H1 (cell line): ENCODE data around the gene TP53I11. TPM values are rescaled to one million over a fixed set of nuclear protein-coding genes. Genes with fewer than 3 reads are reported as not detected.

Source experiments
- CTCF ChIA-PET: fragments of 300-600 bp; sonication (Branson Sonifier 250); formaldehyde crosslinking; loops from one replicate; lab custom pipeline; 2021; ENCODE audit not compliant: partially characterized antibody; lab: Charles Lee
- POLR2A ChIA-PET: fragments of 300-600 bp; sonication (Branson Sonifier 250); formaldehyde crosslinking; loops from one replicate; lab custom pipeline; 2021; ENCODE audit warnings: inconsistent platforms; ENCODE audit not compliant: partially characterized antibody; lab: Charles Lee
- DNase-seq, 2 experiments: peaks; one replicate each; pipeline versions ENCODE4 v3.0.0 to v3.0.0-alpha.2; 2010 to 2022; ENCODE audit warnings: low spot score in 2 of 2, low read depth in 1 of 2, mixed read lengths in 1 of 2
- FAIRE-seq: peaks from 2 replicates; lab custom pipeline; 2011; peaks lifted over from hg19 to GRCh38; lab: Jason Lieb, UNC
- H2AFZ ChIP-seq: 2 replicates; pipeline ENCODE4 v1.8.1; 2012; ENCODE audit warnings: low read length, inconsistent platforms
- H2AK5ac ChIP-seq: 2 replicates; pipeline ENCODE4 v1.6.1; 2013; ENCODE audit warnings: low read depth, low read length
- H2BK120ac ChIP-seq: replicated peaks from 2 replicates; pipeline ENCODE3; 2013; ENCODE audit warnings: low read depth, low read length, inconsistent platforms
- H2BK12ac ChIP-seq: 2 replicates; pipeline ENCODE4 v1.6.1; 2013; ENCODE audit warnings: low read depth, low read length
- H2BK15ac ChIP-seq: 2 replicates; pipeline ENCODE4 v1.6.1; 2013; ENCODE audit warnings: low read length
- H2BK20ac ChIP-seq: 2 replicates; pipeline ENCODE4 v1.6.1; 2013; ENCODE audit warnings: low read length
- H2BK5ac ChIP-seq: 2 replicates; pipeline ENCODE4 v1.6.1; 2013; ENCODE audit warnings: low read depth, low read length
- H3K14ac ChIP-seq: 2 replicates; pipeline ENCODE4 v1.6.1; 2013; ENCODE audit warnings: inconsistent platforms; ENCODE audit not compliant: insufficient read length
- H3K18ac ChIP-seq: 2 replicates; pipeline ENCODE4 v1.6.1; 2013; ENCODE audit warnings: low read length; ENCODE audit errors: extremely low read depth
- H3K23ac ChIP-seq: 2 replicates; pipeline ENCODE4 v1.6.1; 2013; ENCODE audit warnings: inconsistent platforms; ENCODE audit not compliant: insufficient read length
- H3K23me2 ChIP-seq: 2 replicates; pipeline ENCODE4 v1.6.1; 2013; ENCODE audit warnings: low read depth, low read length
- H3K27ac ChIP-seq: 2 replicates; pipeline ENCODE4 v1.6.1; 2011; ENCODE audit warnings: low read depth, low read length, inconsistent platforms
- H3K27me3 ChIP-seq, 4 experiments: replicated peaks in 1 of 4; 1 replicate in 1 of 4; 2 replicates in 3 of 4; pipeline versions ENCODE4 v1.6.1 to v1.8.1; 2011 to 2013; ENCODE audit warnings: low read length in 3 of 4, mild to moderate bottlenecking in 3 of 4, inconsistent platforms in 2 of 4, mixed read lengths in 2 of 4, moderate library complexity in 1 of 4; ENCODE audit not compliant: control insufficient read depth in 3 of 4, insufficient read depth in 3 of 4; ENCODE audit errors: extremely low read depth in 1 of 4
- H3K36me3 ChIP-seq, 4 experiments: 2 replicates each; pipeline versions ENCODE4 v1.6.1 to v1.8.1; 2011 to 2013; ENCODE audit warnings: mild to moderate bottlenecking in 4 of 4, low read length in 3 of 4, moderate library complexity in 2 of 4, control low read depth in 1 of 4, inconsistent platforms in 1 of 4; ENCODE audit not compliant: insufficient read depth in 4 of 4, control insufficient read depth in 2 of 4
- H3K4ac ChIP-seq: replicated peaks from 2 replicates; pipeline ENCODE3; 2013; ENCODE audit warnings: low read length, low read depth, mixed read lengths, inconsistent platforms; ENCODE audit not compliant: insufficient read length
- H3K4me1 ChIP-seq, 4 experiments: replicated peaks in 1 of 4; 1 replicate in 1 of 4; 2 replicates in 3 of 4; pipeline versions ENCODE4 v1.6.1 to v1.8.1; 2011 to 2013; ENCODE audit warnings: low read length in 3 of 4, inconsistent platforms in 2 of 4, mixed read lengths in 1 of 4; ENCODE audit not compliant: insufficient read depth in 4 of 4, control insufficient read depth in 3 of 4
- H3K4me2 ChIP-seq, 2 experiments: 2 replicates each; pipeline versions ENCODE4 v1.6.1 to v1.8.1; 2011 to 2013; ENCODE audit warnings: low read depth in 2 of 2, low read length in 2 of 2, control low read depth in 1 of 2, inconsistent platforms in 1 of 2, mild to moderate bottlenecking in 1 of 2; ENCODE audit not compliant: insufficient read depth in 1 of 2
- H3K4me3 ChIP-seq, 4 experiments: fragments of 200-600, 300-600 bp in 1 of 4; sonication (generic), shearing (Covaris generic), sonication (Bioruptor Twin) in 1 of 4; 2 replicates each; pipeline versions ENCODE4 v1.5.1 to v1.8.1; 2011 to 2016; ENCODE audit warnings: low read length in 4 of 4, low read depth in 3 of 4, control low read depth in 2 of 4, inconsistent platforms in 2 of 4, mild to moderate bottlenecking in 2 of 4, mixed read lengths in 1 of 4, moderate library complexity in 1 of 4; ENCODE audit not compliant: insufficient read depth in 2 of 4; ENCODE audit errors: extremely low read depth in 1 of 4
- H3K56ac ChIP-seq: replicated peaks from 2 replicates; pipeline ENCODE3; 2013; ENCODE audit warnings: low read depth, mild to moderate bottlenecking, mixed read lengths, low read length, inconsistent platforms; ENCODE audit not compliant: insufficient read length
- H3K79me1 ChIP-seq: 2 replicates; pipeline ENCODE4 v1.6.1; 2013; ENCODE audit warnings: low read depth, low read length, control low read depth
- H3K79me2 ChIP-seq, 2 experiments: 2 replicates each; pipeline versions ENCODE4 v1.6.1 to v1.8.1; 2012 to 2013; ENCODE audit warnings: low read length in 2 of 2, mild to moderate bottlenecking in 2 of 2, inconsistent platforms in 1 of 2; ENCODE audit not compliant: insufficient read depth in 2 of 2, control insufficient read depth in 1 of 2
- H3K9ac ChIP-seq, 4 experiments: replicated peaks in 1 of 4; 1 replicate in 1 of 4; 2 replicates in 3 of 4; pipeline versions ENCODE4 v1.6.1 to v1.8.1; 2011 to 2013; ENCODE audit warnings: low read depth in 3 of 4, low read length in 3 of 4, control low read depth in 2 of 4, mild to moderate bottlenecking in 2 of 4, moderate library complexity in 2 of 4, inconsistent platforms in 1 of 4; ENCODE audit errors: extremely low read depth in 1 of 4
- H3K9me3 ChIP-seq, 2 experiments: 2 replicates each; pipeline versions ENCODE4 v1.6.1 to v1.8.1; 2012 to 2013; ENCODE audit warnings: mild to moderate bottlenecking in 2 of 2, moderate library complexity in 2 of 2, control low read depth in 1 of 2, inconsistent platforms in 1 of 2, low read depth in 1 of 2, low read length in 1 of 2, mixed read lengths in 1 of 2; ENCODE audit not compliant: insufficient read depth in 2 of 2
- H4K20me1 ChIP-seq, 2 experiments: replicated peaks in 1 of 2; 2 replicates each; pipeline versions ENCODE3 to v1.8.1; 2011 to 2013; ENCODE audit warnings: inconsistent platforms in 2 of 2, low read length in 2 of 2, mild to moderate bottlenecking in 1 of 2; ENCODE audit not compliant: insufficient read depth in 2 of 2, control insufficient read depth in 1 of 2
- H4K5ac ChIP-seq: 2 replicates; pipeline ENCODE4 v1.6.1; 2013; ENCODE audit warnings: low read length, low read depth, mixed read lengths, inconsistent platforms; ENCODE audit not compliant: insufficient read length
- H4K8ac ChIP-seq: 2 replicates; pipeline ENCODE4 v1.8.0; 2013; ENCODE audit warnings: mild to moderate bottlenecking, moderate library complexity, low read length, inconsistent platforms; ENCODE audit not compliant: insufficient read depth; ENCODE audit errors: extremely low read depth
- H4K91ac ChIP-seq: replicated peaks from 2 replicates; pipeline ENCODE3; 2013; ENCODE audit warnings: low read length, mixed read lengths, inconsistent platforms; ENCODE audit not compliant: insufficient read length
- CHD2 ChIP-seq: IDR thresholded peaks from 2 replicates; pipeline ENCODE4 v1.6.1; 2012; ENCODE audit warnings: low read length, improper control_type of control experiment
- E2F6 ChIP-seq: IDR thresholded peaks from 2 replicates; pipeline ENCODE4 v1.6.1; 2012; ENCODE audit warnings: inconsistent platforms
- EP300 ChIP-seq, 2 experiments: IDR thresholded peaks; 1 replicate in 1 of 2; 2 replicates in 1 of 2; pipeline ENCODE4 v1.6.1; 2011 to 2012; ENCODE audit warnings: low read depth in 2 of 2, low read length in 2 of 2, mild to moderate bottlenecking in 2 of 2, borderline replicate concordance in 1 of 2, inconsistent platforms in 1 of 2, moderate library complexity in 1 of 2
- GABPA ChIP-seq: IDR thresholded peaks from 2 replicates; pipeline ENCODE4 v1.6.1; 2011; ENCODE audit warnings: mild to moderate bottlenecking, low read length, moderate library complexity, borderline replicate concordance; ENCODE audit not compliant: insufficient read depth
- HDAC6 ChIP-seq: IDR thresholded peaks from one replicate; pipeline ENCODE4 v1.7.1; 2012; ENCODE audit warnings: low read depth, mild to moderate bottlenecking, inconsistent platforms, low read length, moderate library complexity
- RBBP5 ChIP-seq: IDR thresholded peaks from 2 replicates; pipeline ENCODE4 v1.7.1; 2012; ENCODE audit warnings: low read depth, mild to moderate bottlenecking, inconsistent platforms, low read length, moderate library complexity, borderline replicate concordance
- RXRA ChIP-seq: IDR thresholded peaks from 2 replicates; pipeline ENCODE4 v1.6.1; 2011; ENCODE audit warnings: low read depth, mild to moderate bottlenecking, low read length, moderate library complexity; ENCODE audit not compliant: insufficient read depth
- TAF1 ChIP-seq: IDR thresholded peaks from 2 replicates; pipeline ENCODE4 v1.6.1; 2011; ENCODE audit warnings: mild to moderate bottlenecking, low read depth, low read length
- WGBS, 2 experiments: shearing (Covaris generic) in 1 of 2; methylation state at CpG; one replicate each; pipeline versions ENCODE4 v1.1.6 to v1.1.7; 2013 to 2015; ENCODE audit warnings: low lambda C conversion rate in 2 of 2, mixed read lengths in 2 of 2, inconsistent platforms in 1 of 2, low coverage in 1 of 2, missing lambda C conversion rate in 1 of 2; ENCODE audit not compliant: insufficient replicate concordance in 2 of 2, insufficient coverage in 1 of 2, insufficient read length in 1 of 2; ENCODE audit errors: extremely low coverage in 1 of 2, missing lambda C conversion rate in 1 of 2; 5-methylcytosine and 5-hydroxymethylcytosine counted together
- polyA plus RNA-seq, 7 experiments: library from polyadenylated mRNA; depleted of rRNA in 3 of 7; stranded (reverse) in 5 of 7; unstranded in 2 of 7; fragments of >200 nt in 5 of 7; fragments of 200-250 nt in 2 of 7; gene quantifications; 1 replicate in 5 of 7; 2 replicates in 1 of 7; 4 replicates in 1 of 7; pipeline versions ENCODE4 v1.2.1 to v1.2.3, GENCODE V29; 2011 to 2013; ENCODE audit warnings: missing spikeins in 2 of 7, mixed read lengths in 2 of 7
- total RNA-seq: library from RNA; stranded (reverse); fragmentation: NEBNext Ultra II Directional; extraction: Animal tissue kit (Norgen Biotek cat#: 25700); gene quantifications from 2 replicates; pipeline ENCODE4 v1.2.1, GENCODE V29; 2021

The TP53I11 gene
- total and polyA plus RNA-seq, 2 of the 8 experiments (the other 6 are each of a cell fraction or from before 2014, with no cell fraction given): 34.0 to 46.3 TPM

GRCh38 chr11:44942029-44942955, 8.4 kb downstream of the TP53I11 start:
- peak overlapping the region; percentile 73 for H3K23ac ChIP-seq
- H3K4me1 ChIP-seq: peaks cover 4 to 49% (median 38%) of the 10 kb centered on the region in 4 experiments
- peak overlapping the region; percentile 98 for H2BK15ac ChIP-seq
- peaks cover 13% of the 10 kb centered on the region for H3K79me1 ChIP-seq
- no peak overlapping the region for H3K14ac ChIP-seq
- FAIRE-seq: no peak
- peak overlapping the region; percentile 62 for H4K8ac ChIP-seq
- peak overlapping the region; percentile 98 for H2AK5ac ChIP-seq
- DNase-seq: no peak
- peak overlapping the region; percentile 89 for H2BK12ac ChIP-seq
- ChIA-PET POLR2A (interaction anchor here (1.3 to 2.4 kb wide), 2 partner anchors 10 to 13 kb away, joined by 4 to 8 read pairs; no protein-coding TSS in a partner anchor), CTCF (interaction anchor here (0.6 to 24.5 kb wide), 8 partner anchors 8 to 265 kb away, joined by 3 to 1347 read pairs (median 88); no protein-coding TSS in a partner anchor)
- peak overlapping the region; percentile 75 for H3K4ac ChIP-seq
- peak overlapping the region; percentile 13 for H4K5ac ChIP-seq
- peaks cover 0 to 18% (median 2%) of the 10 kb centered on the region in 4 experiments; a peak in 4 of 8 replicates for H3K36me3 ChIP-seq
- H3K23me2 ChIP-seq: peaks cover 6% of the 10 kb centered on the region; the same call in 1 of the 2 replicates
- no peak overlapping the region for H2AFZ ChIP-seq
- H2BK20ac ChIP-seq: peak overlapping the region; percentile 95
- WGBS, 2 experiments: 88% methylated on average over 10 of the region's 10 CpGs; no CpG with 5 or more reads in 1 of the 2 experiments
- H3K56ac ChIP-seq: peak overlapping the region; percentile 99
- H3K4me2 ChIP-seq: no peak overlapping the region
- peak overlapping the region; percentile 57 for H2BK5ac ChIP-seq
- H3K27ac ChIP-seq: no peak overlapping the region
- peak overlapping the region; percentile 25; the same call in 1 of the 2 replicates for H3K18ac ChIP-seq
- no peak overlapping the region for H3K4me3 ChIP-seq
- no peak overlapping the region for H3K9ac ChIP-seq
- H4K20me1 ChIP-seq: peaks cover 2 to 10% of the 10 kb centered on the region in 2 experiments
- H4K91ac ChIP-seq: peak overlapping the region; percentile 87
- peak overlapping the region; percentile 33 for H2BK120ac ChIP-seq
- no peaks in the 10 kb centered on the region for H3K9me3 ChIP-seq
- H3K27me3 ChIP-seq: no peaks in the 10 kb centered on the region
- H3K79me2 ChIP-seq: peaks cover 0 to 19% of the 10 kb centered on the region in 2 experiments; a peak in 3 of 4 replicates
- TF ChIP-seq EP300 (IDR thresholded peaks at IDR 0.05; ENCODE audit: borderline replicate concordance in 1 of 2, low read depth in 2 of 2, low read length in 2 of 2): no peak
- no peak for TF ChIP-seq CHD2
- TF ChIP-seq E2F6: no peak
- no peak for TF ChIP-seq HDAC6
- TF ChIP-seq GABPA: no peak
- TF ChIP-seq RXRA: no peak
- TF ChIP-seq RBBP5: no peak
- no peak for TF ChIP-seq TAF1
